Epithelial cell of proximal tubule (primary cell): ENCODE results near the gene RBM20. TPM values are rescaled to one million over a fixed set of nuclear protein-coding genes. Genes with fewer than 3 reads are reported as not detected.
"Not testable (repeated sequence)": the region's sequence is repeated elsewhere in the genome, so short reads cannot be mapped to it uniquely, and the experiment has no call there.

Experiments
- DNase-seq: peaks from one replicate; pipeline ENCODE4 v3.0.0-alpha.2; 2011; ENCODE audit warnings: low read depth
- H3K4me3 ChIP-seq: 2 replicates; pipeline ENCODE4 v1.5.1; 2011; ENCODE audit warnings: low read depth, mild to moderate bottlenecking, low read length
- total RNA-seq: library from RNA; depleted of rRNA; stranded (reverse); fragments of >200 nt; gene quantifications from 2 replicates; pipeline ENCODE4 v1.2.3, GENCODE V29; 2015
- TF ChIP-seq, protein P1 (sequence below): conservative IDR thresholded peaks from 2 replicates; pipeline ENCODE4 v1.5.1; 2012; ENCODE audit warnings: low read depth, mild to moderate bottlenecking, low read length

Gene RBM20
- total RNA-seq, 1 donor from 2014 or later, result 0.46 TPM

DNA sequence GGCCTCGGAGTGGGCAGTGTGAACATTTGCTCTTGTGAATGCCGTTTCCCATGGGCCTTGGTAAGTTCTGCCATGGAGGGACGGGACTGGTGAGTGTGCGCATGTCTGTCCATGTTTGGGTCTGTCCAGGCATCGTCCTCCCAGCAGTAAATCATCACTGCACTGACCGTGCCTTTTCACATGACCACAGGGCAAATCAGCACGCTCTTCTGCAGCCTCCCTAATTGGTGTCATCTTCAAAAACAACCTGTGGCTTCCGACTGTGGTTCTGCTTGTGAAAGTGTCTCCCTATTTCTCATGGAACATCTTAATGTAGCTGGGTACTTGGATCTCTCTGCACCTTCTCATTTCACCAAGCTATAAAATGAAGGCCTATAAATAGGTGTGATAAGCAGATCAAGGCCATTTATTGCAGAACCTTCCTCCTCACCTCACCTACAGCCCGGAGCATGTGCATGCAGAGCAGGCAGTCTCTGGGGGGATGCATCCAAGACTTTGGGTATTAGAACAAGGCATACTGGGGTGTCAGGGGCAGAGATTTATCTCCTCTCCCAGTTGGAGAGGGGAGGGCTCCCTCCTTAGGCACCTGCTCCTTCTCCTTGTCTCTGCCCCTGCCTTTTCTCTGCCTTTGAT is 77.4 kb downstream of the RBM20 start:
- H3K4me3 ChIP-seq, result no peak overlapping the region
- DNase-seq, result no peak
- TF ChIP-seq, protein P1, sequence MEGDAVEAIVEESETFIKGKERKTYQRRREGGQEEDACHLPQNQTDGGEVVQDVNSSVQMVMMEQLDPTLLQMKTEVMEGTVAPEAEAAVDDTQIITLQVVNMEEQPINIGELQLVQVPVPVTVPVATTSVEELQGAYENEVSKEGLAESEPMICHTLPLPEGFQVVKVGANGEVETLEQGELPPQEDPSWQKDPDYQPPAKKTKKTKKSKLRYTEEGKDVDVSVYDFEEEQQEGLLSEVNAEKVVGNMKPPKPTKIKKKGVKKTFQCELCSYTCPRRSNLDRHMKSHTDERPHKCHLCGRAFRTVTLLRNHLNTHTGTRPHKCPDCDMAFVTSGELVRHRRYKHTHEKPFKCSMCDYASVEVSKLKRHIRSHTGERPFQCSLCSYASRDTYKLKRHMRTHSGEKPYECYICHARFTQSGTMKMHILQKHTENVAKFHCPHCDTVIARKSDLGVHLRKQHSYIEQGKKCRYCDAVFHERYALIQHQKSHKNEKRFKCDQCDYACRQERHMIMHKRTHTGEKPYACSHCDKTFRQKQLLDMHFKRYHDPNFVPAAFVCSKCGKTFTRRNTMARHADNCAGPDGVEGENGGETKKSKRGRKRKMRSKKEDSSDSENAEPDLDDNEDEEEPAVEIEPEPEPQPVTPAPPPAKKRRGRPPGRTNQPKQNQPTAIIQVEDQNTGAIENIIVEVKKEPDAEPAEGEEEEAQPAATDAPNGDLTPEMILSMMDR, result no peak

- no peak for DNase-seq
- no peak overlapping the region for H3K4me3 ChIP-seq
- TF ChIP-seq, protein P1, result no peak
These were observed 79.2 kb downstream of the RBM20 start for GRCh38 chr10:110723224-110723891.

GRCh38 chr10:110724116-110724921 is 80.2 kb downstream of the RBM20 start:
- no peak for DNase-seq
- TF ChIP-seq, protein P1, result no peak
- no peak overlapping the region for H3K4me3 ChIP-seq

DNA sequence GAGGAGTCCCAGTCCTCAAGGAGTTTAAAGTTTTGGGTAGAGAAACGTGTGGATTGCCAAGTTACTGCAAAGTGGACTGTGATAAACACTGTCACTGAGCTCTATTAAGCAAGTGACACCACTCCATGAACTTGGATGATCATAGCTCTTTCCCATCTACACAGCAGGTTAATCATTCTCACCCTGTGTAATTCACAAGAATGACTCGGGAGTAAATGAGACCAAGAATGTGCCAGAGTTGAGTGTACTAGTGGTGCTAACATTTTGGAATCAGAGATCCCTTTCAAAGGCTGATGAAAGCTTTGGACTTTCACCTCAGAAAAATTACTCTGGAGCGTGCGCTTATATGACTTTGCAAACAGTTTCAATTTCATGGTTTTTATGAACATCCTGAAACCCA is 80.8 kb downstream of the RBM20 start:
- H3K4me3 ChIP-seq, result no peak overlapping the region
- no peak for DNase-seq
- TF ChIP-seq, protein P1, result no peak

DNA sequence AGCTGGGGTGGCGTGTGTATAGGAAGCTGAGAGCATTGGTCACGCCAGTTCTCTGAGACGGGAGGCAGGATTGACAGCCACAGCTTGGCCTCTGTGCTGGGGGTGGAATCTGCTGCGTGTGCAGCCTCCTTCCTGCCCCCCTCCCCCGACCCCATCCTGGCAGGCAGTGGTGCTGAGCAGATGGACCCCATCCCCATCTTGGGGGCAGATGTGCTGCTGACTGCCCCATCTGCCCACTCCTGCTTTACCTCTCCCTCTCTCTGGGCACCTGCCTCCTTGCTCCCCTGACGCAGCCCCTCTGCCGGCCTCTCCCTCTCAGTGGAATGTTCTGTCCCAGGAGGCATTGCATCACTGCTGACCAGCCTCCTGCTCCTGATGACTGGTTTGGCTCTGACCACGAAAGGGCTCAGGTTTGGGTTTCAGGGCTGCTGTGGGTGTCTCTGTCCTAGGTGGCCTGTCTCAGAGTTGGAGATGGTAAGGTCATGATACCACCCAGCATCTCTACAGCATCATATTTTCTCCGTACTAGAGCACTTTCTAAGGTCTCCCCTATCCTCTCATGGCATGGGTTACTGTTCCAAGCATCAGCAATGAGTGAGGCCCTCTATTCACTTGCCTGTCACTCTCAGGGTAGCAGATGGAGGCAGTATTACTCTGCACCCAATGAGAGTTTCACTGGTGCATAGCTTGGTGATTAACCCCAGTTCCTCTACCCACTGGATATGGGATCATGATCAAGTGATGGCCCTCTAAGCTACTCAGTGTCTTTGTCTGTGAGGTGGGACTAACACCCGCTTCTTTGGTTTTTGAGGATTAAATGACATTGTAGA is 81.9 kb downstream of the RBM20 start:
- TF ChIP-seq, protein P1, result no peak
- H3K4me3 ChIP-seq, result no peak overlapping the region
- DNase-seq, result no peak

DNA sequence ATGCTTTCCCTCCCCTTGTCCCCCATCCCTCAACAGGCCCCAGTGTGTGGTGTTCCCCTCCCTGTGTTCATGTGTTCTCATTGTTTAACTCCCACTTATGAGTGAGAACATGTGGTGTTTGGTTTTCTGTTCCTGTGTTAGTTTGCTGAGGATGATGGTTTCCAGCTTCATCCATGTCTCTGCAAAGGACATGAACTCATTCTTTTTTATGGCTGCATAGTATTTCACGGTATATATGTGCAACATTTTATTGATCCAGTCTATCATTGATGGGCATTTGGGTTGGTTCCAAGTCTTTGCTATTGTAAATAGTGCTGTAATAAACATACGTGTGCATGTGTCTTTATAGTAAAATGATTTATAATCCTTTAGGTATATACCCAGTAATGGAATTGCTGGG is 83.6 kb downstream of the RBM20 start:
- H3K4me3 ChIP-seq, DNase-seq: not testable (repeated sequence)
